ENCODE measurements around the gene FAM43A.

Gene FAM43A

GRCh38 chr3:194676471-194676870, 9.2 kb upstream of the FAM43A start:
- DNase-seq = no peak

- DNase-seq = no peak
These were observed 4.6 kb upstream of the FAM43A start for GRCh38 chr3:194680888-194681615.

- DNase-seq = no peak
These were observed 3.4 kb upstream of the FAM43A start for GRCh38 chr3:194682189-194682693.

GRCh38 chr3:194682694-194683310, 2.9 kb upstream of the FAM43A start:
- peak; percentile 72 to 83 (median 76) for DNase-seq

GRCh38 chr3:194683380-194683779, 2.3 kb upstream of the FAM43A start:
- no peak for DNase-seq

- no peak for DNase-seq
These were observed 492 bp upstream of the FAM43A start for GRCh38 chr3:194685065-194685717.

GRCh38 chr3:194686414-194686815, 732 bp downstream of the FAM43A start:
- DNase-seq = no peak

GRCh38 chr3:194686816-194687637, 1.3 kb downstream of the FAM43A start:
- peak in 1 of 3 donors; percentile 51 for DNase-seq

- DNase-seq = peak; percentile 52 to 76 (median 69)
These were observed 2.0 kb downstream of the FAM43A start for GRCh38 chr3:194687638-194688199.

GRCh38 chr3:194688200-194688740, 2.6 kb downstream of the FAM43A start:
- DNase-seq = peak; percentile 43 to 57 (median 44)

GRCh38 chr3:194688946-194689345, 3.3 kb downstream of the FAM43A start:
- no peak for DNase-seq

GRCh38 chr3:194689493-194689944, 3.8 kb downstream of the FAM43A start:
- peak; percentile 45 to 51 (median 46) for DNase-seq

GRCh38 chr3:194690501-194691372, 5.1 kb downstream of the FAM43A start:
- no peak for DNase-seq

GRCh38 chr3:194691481-194692283, 6.0 kb downstream of the FAM43A start:
- DNase-seq = no peak

- no peak for DNase-seq
These were observed 11.0 kb downstream of the FAM43A start for GRCh38 chr3:194696702-194697101.

- no peak for DNase-seq
These were observed 16.9 kb downstream of the FAM43A start for GRCh38 chr3:194702545-194702944.

- no peak for DNase-seq
These were observed 19.5 kb downstream of the FAM43A start for GRCh38 chr3:194705227-194705626.

GRCh38 chr3:194705761-194706160, 20.1 kb downstream of the FAM43A start:
- no peak for DNase-seq

- DNase-seq = no peak
These were observed 21.5 kb downstream of the FAM43A start for GRCh38 chr3:194707147-194707540.

GRCh38 chr3:194711286-194711685, 25.6 kb downstream of the FAM43A start:
- DNase-seq = peak in 2 of 3 donors; percentile 33 to 38

All from suppressor macrophage treated with lipopolysaccharide for 1 hour (primary cell).